ENCODE data around the gene REPS2.

Gene REPS2

DNA sequence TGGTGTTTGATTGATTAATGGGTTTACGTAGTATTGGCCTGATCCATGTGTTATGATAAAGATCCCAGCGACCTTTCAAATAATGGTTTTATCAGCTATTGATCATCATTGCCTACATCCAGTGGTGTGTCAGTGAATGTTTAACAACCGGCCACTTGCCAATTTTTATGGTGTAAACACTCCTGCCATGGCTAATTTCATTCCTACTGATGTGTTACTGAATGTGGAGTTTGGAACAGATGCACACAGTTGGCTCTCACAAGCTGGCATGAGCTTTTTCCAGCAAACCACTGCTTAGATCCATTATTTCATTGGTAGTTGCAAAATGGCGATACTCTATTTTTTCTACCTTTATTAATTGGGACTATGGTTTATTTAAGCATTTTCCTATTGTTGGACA, 139.9 kb downstream of the REPS2 start:
- Histone ChIP-seq H3K27me3 (ENCODE audit: control insufficient read depth in 3 of 3, insufficient read depth in 3 of 3, low read depth in 1 of 3, low read length in 3 of 3) (peaks cover 0 to 23% (median 0%) of the 10 kb centered on the region in 3 experiments), H3K4ac (ENCODE audit: low read length) (no peak overlapping the region), H3K4me2 (ENCODE audit: insufficient read depth, low read length, poor library complexity, severe bottlenecking) (no peak overlapping the region), H2AFZ (ENCODE audit: low read length) (no peak overlapping the region), H4K8ac (ENCODE audit: low read depth, low read length) (no peak overlapping the region), H2AK5ac (ENCODE audit: low read depth, low read length) (no peak overlapping the region), H3K9ac (ENCODE audit: low read depth, low read length, poor library complexity) (no peak overlapping the region), H2BK15ac (ENCODE audit: low read length) (no peak overlapping the region), H3K36me3 (replicated peaks in 1 of 2; ENCODE audit: control insufficient read depth in 2 of 2, insufficient read depth in 2 of 2, low read length in 2 of 2) (no peaks in the 10 kb centered on the region), H2BK12ac (ENCODE audit: low read length) (no peak overlapping the region), H3K79me1 (ENCODE audit: low read depth, low read length) (no peaks in the 10 kb centered on the region), H3K27ac (replicated peaks; ENCODE audit: low read length) (no peak overlapping the region), H3K9me3 (replicated peaks in 1 of 2; ENCODE audit: control insufficient read depth in 2 of 2, insufficient read depth in 1 of 2, low read depth in 1 of 2, low read length in 2 of 2) (no peaks in the 10 kb centered on the region), H2BK5ac (ENCODE audit: low read length) (no peak overlapping the region), H4K91ac (ENCODE audit: low read depth, low read length, poor library complexity) (no peak overlapping the region), H3K4me1 (ENCODE audit: control insufficient read depth in 2 of 2, insufficient read depth in 1 of 2, low read depth in 1 of 2, low read length in 2 of 2) (no peaks in the 10 kb centered on the region), H3K14ac (ENCODE audit: low read length) (no peak overlapping the region), H3K23ac (ENCODE audit: low read depth, low read length, poor library complexity) (no peak overlapping the region), H2BK120ac (ENCODE audit: low read depth, low read length) (no peak overlapping the region), H3K18ac (ENCODE audit: low read length) (no peak overlapping the region), H3K4me3 (ENCODE audit: low read length in 2 of 2) (no peak overlapping the region)
- WGBS, 2 donors (ENCODE audit: extremely low coverage in 2 of 2, insufficient read length in 2 of 2, insufficient replicate concordance in 1 of 2): no CpG with 5 or more reads among the region's 4 CpGs
- no peak for DNase-seq (ENCODE audit: low spot score)

DNA sequence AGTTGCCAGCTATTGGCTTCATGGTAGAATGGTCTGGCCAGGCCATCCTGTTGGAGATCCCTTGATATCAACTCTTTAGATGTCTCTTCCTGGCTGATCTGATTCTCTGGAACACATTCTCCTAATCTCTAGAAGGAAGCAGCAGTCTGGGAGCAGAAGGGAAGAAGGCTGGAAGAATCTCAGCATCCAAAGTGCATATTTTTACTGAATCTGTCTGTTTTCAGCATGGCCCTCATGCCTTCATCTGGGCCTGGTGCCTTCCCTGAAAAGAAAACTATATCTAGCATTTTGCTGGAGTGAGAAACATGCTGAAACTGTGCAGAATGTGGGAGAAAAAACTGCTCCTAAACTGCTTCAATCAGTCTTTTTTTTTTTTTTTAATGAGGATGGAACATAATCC, 148.7 kb downstream of the REPS2 start:
- Histone ChIP-seq H3K4me3 (ENCODE audit: low read length in 2 of 2) (no peak overlapping the region), H3K27ac (replicated peaks; ENCODE audit: low read length) (no peak overlapping the region), H3K79me1 (ENCODE audit: low read depth, low read length) (no peaks in the 10 kb centered on the region), H2AK5ac (ENCODE audit: low read depth, low read length) (no peak overlapping the region), H3K9ac (ENCODE audit: low read depth, low read length, poor library complexity) (no peak overlapping the region), H3K4me1 (ENCODE audit: control insufficient read depth in 2 of 2, insufficient read depth in 1 of 2, low read depth in 1 of 2, low read length in 2 of 2) (no peaks in the 10 kb centered on the region), H2AFZ (ENCODE audit: low read length) (no peak overlapping the region), H3K23ac (ENCODE audit: low read depth, low read length, poor library complexity) (no peak overlapping the region), H3K36me3 (replicated peaks in 1 of 2; ENCODE audit: control insufficient read depth in 2 of 2, insufficient read depth in 2 of 2, low read length in 2 of 2) (no peaks in the 10 kb centered on the region), H2BK12ac (ENCODE audit: low read length) (no peak overlapping the region), H3K27me3 (ENCODE audit: control insufficient read depth in 3 of 3, insufficient read depth in 3 of 3, low read depth in 1 of 3, low read length in 3 of 3) (peaks cover 0 to 26% (median 0%) of the 10 kb centered on the region in 3 experiments), H3K14ac (ENCODE audit: low read length) (no peak overlapping the region), H3K4ac (ENCODE audit: low read length) (no peak overlapping the region), H2BK120ac (ENCODE audit: low read depth, low read length) (no peak overlapping the region), H4K8ac (ENCODE audit: low read depth, low read length) (no peak overlapping the region), H4K91ac (ENCODE audit: low read depth, low read length, poor library complexity) (no peak overlapping the region), H2BK5ac (ENCODE audit: low read length) (no peak overlapping the region), H3K9me3 (replicated peaks in 1 of 2; ENCODE audit: control insufficient read depth in 2 of 2, insufficient read depth in 1 of 2, low read depth in 1 of 2, low read length in 2 of 2) (no peaks in the 10 kb centered on the region), H3K18ac (ENCODE audit: low read length) (no peak overlapping the region), H3K4me2 (ENCODE audit: insufficient read depth, low read length, poor library complexity, severe bottlenecking) (no peak overlapping the region), H2BK15ac (ENCODE audit: low read length) (no peak overlapping the region)
- no peak for DNase-seq (ENCODE audit: low spot score)

DNA sequence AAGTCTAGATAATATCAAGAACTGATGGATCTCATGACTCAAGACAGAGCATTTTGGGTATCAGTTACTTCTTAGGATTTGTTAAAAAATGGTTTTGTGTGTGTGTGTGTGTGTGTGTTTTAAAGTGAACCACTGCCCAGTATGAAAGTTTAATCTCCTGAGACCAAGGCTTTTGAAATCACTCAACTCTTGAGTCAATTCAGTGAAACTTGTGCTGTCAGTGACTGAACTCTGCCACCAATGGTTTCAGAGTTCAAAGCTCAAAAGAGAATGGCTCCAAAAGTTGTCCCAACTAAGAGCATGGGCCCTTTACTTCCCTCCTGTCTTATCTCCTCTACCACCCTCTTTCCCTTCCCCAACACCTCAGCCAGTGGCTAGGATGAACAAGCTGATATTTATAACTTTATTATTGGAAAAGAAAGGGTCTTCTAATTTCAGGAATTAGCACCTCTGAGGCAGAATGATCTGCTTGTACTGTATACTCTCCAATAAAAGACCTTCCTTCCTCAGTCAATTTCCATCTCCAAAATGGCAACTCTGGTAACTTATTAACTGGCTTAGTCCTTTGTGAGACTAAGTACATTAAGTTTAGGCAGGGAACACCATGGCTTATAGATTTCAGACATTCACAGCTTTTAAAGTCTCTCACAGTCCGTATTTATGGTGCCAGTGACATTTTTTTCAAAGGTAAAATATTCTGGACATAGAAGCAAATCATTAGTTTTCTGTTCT, 152.2 kb downstream of the REPS2 start:
- Histone ChIP-seq H3K4ac (ENCODE audit: low read length) (no peak overlapping the region), H3K4me3 (ENCODE audit: low read length in 2 of 2) (no peak overlapping the region), H3K18ac (ENCODE audit: low read length) (no peak overlapping the region), H3K14ac (ENCODE audit: low read length) (no peak overlapping the region), H2BK12ac (ENCODE audit: low read length) (no peak overlapping the region), H3K27me3 (ENCODE audit: control insufficient read depth in 3 of 3, insufficient read depth in 3 of 3, low read depth in 1 of 3, low read length in 3 of 3) (peaks cover 0 to 41% (median 0%) of the 10 kb centered on the region in 3 experiments), H3K4me1 (ENCODE audit: control insufficient read depth in 2 of 2, insufficient read depth in 1 of 2, low read depth in 1 of 2, low read length in 2 of 2) (no peaks in the 10 kb centered on the region), H2BK120ac (ENCODE audit: low read depth, low read length) (no peak overlapping the region), H4K91ac (ENCODE audit: low read depth, low read length, poor library complexity) (no peak overlapping the region), H3K9ac (ENCODE audit: low read depth, low read length, poor library complexity) (no peak overlapping the region), H3K79me1 (ENCODE audit: low read depth, low read length) (no peaks in the 10 kb centered on the region), H2BK15ac (ENCODE audit: low read length) (no peak overlapping the region), H3K4me2 (ENCODE audit: insufficient read depth, low read length, poor library complexity, severe bottlenecking) (no peak overlapping the region), H4K8ac (ENCODE audit: low read depth, low read length) (no peak overlapping the region), H2AK5ac (ENCODE audit: low read depth, low read length) (no peak overlapping the region), H3K27ac (replicated peaks; ENCODE audit: low read length) (no peak overlapping the region), H3K9me3 (replicated peaks in 1 of 2; ENCODE audit: control insufficient read depth in 2 of 2, insufficient read depth in 1 of 2, low read depth in 1 of 2, low read length in 2 of 2) (no peaks in the 10 kb centered on the region), H3K23ac (ENCODE audit: low read depth, low read length, poor library complexity) (no peak overlapping the region), H2BK5ac (ENCODE audit: low read length) (no peak overlapping the region), H2AFZ (ENCODE audit: low read length) (no peak overlapping the region), H3K36me3 (replicated peaks in 1 of 2; ENCODE audit: control insufficient read depth in 2 of 2, insufficient read depth in 2 of 2, low read length in 2 of 2) (no peaks in the 10 kb centered on the region)
- DNase-seq (ENCODE audit: low spot score): no peak
- WGBS, 2 donors (ENCODE audit: extremely low coverage in 2 of 2, insufficient read length in 2 of 2, insufficient replicate concordance in 1 of 2): no CpG with 5 or more reads among the region's 1 CpG

DNA sequence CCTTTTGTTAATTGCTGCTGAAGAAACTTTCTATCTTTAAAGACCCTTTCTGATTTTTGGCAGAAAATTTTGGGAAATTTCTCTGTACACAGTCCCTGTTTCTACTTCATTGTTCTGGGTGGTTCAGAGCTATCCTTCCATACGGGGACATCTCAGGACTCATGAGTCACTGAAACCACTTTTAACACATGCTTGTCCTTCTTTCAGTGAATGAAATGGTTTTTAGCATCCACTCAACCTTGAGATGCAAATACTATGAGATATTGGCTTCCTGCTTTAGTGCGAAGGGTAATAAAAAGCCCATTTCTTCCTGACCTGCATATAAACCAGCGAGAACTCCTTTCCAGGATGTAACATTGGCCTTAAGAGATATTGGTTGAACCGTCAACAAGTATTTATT, 158.0 kb downstream of the REPS2 start:
- Histone ChIP-seq H2AK5ac (ENCODE audit: low read depth, low read length) (no peak overlapping the region), H4K91ac (ENCODE audit: low read depth, low read length, poor library complexity) (no peak overlapping the region), H3K18ac (ENCODE audit: low read length) (no peak overlapping the region), H3K4me3 (ENCODE audit: low read length in 2 of 2) (no peak overlapping the region), H3K4me2 (ENCODE audit: insufficient read depth, low read length, poor library complexity, severe bottlenecking) (no peak overlapping the region), H3K23ac (ENCODE audit: low read depth, low read length, poor library complexity) (no peak overlapping the region), H2BK5ac (ENCODE audit: low read length) (no peak overlapping the region), H2BK12ac (ENCODE audit: low read length) (no peak overlapping the region), H3K9me3 (replicated peaks in 1 of 2; ENCODE audit: control insufficient read depth in 2 of 2, insufficient read depth in 1 of 2, low read depth in 1 of 2, low read length in 2 of 2) (no peaks in the 10 kb centered on the region), H3K79me1 (ENCODE audit: low read depth, low read length) (no peaks in the 10 kb centered on the region), H3K27me3 (ENCODE audit: control insufficient read depth in 3 of 3, insufficient read depth in 3 of 3, low read depth in 1 of 3, low read length in 3 of 3) (peaks cover 0 to 45% (median 0%) of the 10 kb centered on the region in 3 experiments), H4K8ac (ENCODE audit: low read depth, low read length) (no peak overlapping the region), H3K27ac (replicated peaks; ENCODE audit: low read length) (no peak overlapping the region), H3K14ac (ENCODE audit: low read length) (no peak overlapping the region), H2BK15ac (ENCODE audit: low read length) (no peak overlapping the region), H3K9ac (ENCODE audit: low read depth, low read length, poor library complexity) (no peak overlapping the region), H2BK120ac (ENCODE audit: low read depth, low read length) (no peak overlapping the region), H3K4ac (ENCODE audit: low read length) (no peak overlapping the region), H3K4me1 (ENCODE audit: control insufficient read depth in 2 of 2, insufficient read depth in 1 of 2, low read depth in 1 of 2, low read length in 2 of 2) (no peaks in the 10 kb centered on the region), H2AFZ (ENCODE audit: low read length) (no peak overlapping the region), H3K36me3 (replicated peaks in 1 of 2; ENCODE audit: control insufficient read depth in 2 of 2, insufficient read depth in 2 of 2, low read length in 2 of 2) (no peaks in the 10 kb centered on the region)
- DNase-seq (ENCODE audit: low spot score): no peak
- WGBS, 2 donors (ENCODE audit: extremely low coverage in 2 of 2, insufficient read length in 2 of 2, insufficient replicate concordance in 1 of 2): no CpG with 5 or more reads among the region's 4 CpGs
